Bronchial epithelial cell (primary cell): ENCODE results near the gene SEMA4A. TPM values are rescaled to one million over a fixed set of nuclear protein-coding genes. Genes with fewer than 3 reads are reported as not detected.

Experiments used
- DNase-seq: peaks from one replicate; pipeline ENCODE4 v3.0.0-alpha.2; 2010; ENCODE audit warnings: low read depth
- FAIRE-seq: peaks from 2 replicates; lab custom pipeline; 2011; peaks lifted over from hg19 to GRCh38; lab: Jason Lieb, UNC
- H3K27me3 ChIP-seq: 2 replicates; pipeline ENCODE4 v1.5.1; 2011; ENCODE audit warnings: low read length; ENCODE audit not compliant: control insufficient read depth, insufficient read depth
- H3K36me3 ChIP-seq: 2 replicates; pipeline ENCODE4 v1.5.1; 2011; ENCODE audit warnings: low read length; ENCODE audit not compliant: control insufficient read depth, insufficient read depth
- H3K4me3 ChIP-seq: 2 replicates; pipeline ENCODE4 v1.5.1; 2011; ENCODE audit warnings: mild to moderate bottlenecking, low read depth, low read length, control low read depth
- total RNA-seq: library from RNA; depleted of rRNA; stranded (reverse); fragments of >200 nt; gene quantifications from 2 replicates; pipeline ENCODE4 v1.2.1, GENCODE V29; 2014
- TF ChIP-seq, protein P1 (sequence below): IDR thresholded peaks from 2 replicates; pipeline ENCODE4 v1.5.1; 2011; ENCODE audit warnings: mild to moderate bottlenecking, moderate library complexity, low read length, control low read depth, inconsistent platforms; ENCODE audit not compliant: insufficient read depth, severe bottlenecking

Gene SEMA4A
- total RNA-seq, 1 donor from 2014 or later, result 1.8 TPM

DNA sequence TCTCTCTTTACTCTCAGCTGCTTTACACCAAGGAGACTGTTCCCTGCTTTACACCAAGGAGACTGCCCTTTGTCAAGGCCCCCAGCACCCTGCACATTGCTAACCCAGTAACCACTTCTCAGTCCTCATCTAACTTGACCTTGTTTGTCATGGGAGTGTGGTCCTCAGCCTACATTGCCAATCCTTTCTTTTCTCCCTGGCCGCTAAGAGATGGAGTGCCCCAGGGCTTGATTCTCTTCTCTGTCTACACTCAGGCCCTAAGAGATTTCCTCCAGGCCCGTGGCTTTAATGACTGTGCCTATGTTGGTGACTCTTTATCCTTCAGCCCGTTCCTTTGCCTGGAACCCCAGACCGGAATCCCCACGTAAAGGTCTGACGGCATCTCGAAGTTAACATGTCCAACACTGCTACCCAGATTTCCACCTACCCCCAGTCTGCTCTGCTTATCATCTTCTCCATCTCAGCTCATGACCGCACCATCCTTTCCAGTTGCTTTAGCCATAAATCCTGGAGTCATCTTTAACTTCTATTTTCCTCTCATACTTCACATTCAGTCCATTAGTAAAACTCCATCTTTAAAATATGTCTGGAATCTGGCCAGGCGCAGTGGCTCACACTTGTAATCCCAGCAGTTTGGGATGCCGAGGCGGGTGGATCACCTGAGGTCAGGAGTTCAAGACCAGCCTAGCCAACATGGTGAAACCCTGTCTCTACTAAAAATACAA is 9.5 kb upstream of the SEMA4A start:
- FAIRE-seq (no peak), DNase-seq (no peak)
- Histone ChIP-seq H3K27me3 (no peaks in the 10 kb centered on the region), H3K36me3 (peaks cover 5% of the 10 kb centered on the region), H3K4me3 (no peak overlapping the region)
- TF ChIP-seq, protein P1, sequence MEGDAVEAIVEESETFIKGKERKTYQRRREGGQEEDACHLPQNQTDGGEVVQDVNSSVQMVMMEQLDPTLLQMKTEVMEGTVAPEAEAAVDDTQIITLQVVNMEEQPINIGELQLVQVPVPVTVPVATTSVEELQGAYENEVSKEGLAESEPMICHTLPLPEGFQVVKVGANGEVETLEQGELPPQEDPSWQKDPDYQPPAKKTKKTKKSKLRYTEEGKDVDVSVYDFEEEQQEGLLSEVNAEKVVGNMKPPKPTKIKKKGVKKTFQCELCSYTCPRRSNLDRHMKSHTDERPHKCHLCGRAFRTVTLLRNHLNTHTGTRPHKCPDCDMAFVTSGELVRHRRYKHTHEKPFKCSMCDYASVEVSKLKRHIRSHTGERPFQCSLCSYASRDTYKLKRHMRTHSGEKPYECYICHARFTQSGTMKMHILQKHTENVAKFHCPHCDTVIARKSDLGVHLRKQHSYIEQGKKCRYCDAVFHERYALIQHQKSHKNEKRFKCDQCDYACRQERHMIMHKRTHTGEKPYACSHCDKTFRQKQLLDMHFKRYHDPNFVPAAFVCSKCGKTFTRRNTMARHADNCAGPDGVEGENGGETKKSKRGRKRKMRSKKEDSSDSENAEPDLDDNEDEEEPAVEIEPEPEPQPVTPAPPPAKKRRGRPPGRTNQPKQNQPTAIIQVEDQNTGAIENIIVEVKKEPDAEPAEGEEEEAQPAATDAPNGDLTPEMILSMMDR, result no peak

DNA sequence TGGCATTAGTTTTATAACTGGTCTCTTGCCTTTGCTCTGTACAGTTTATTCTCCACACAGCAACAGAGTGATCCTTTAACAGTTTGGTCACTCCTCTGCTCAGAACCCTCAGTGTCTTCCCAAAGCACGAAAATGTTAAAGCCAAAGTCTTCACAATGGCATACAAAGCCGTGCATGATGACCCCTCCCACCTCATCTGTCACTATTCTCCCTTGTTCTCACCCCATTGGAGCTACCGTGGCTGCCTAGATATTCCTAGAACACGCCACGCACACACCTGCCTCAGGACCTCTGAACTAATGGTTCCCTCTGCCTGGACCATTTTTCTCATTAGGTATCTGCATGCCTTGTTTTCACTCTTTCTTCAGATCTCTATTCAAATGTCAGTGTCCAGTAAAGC is 8.6 kb upstream of the SEMA4A start:
- DNase-seq (no peak), FAIRE-seq (no peak)
- TF ChIP-seq, protein P1, result no peak
- Histone ChIP-seq H3K36me3 (peaks cover 3% of the 10 kb centered on the region), H3K4me3 (no peak overlapping the region), H3K27me3 (no peaks in the 10 kb centered on the region)

DNA sequence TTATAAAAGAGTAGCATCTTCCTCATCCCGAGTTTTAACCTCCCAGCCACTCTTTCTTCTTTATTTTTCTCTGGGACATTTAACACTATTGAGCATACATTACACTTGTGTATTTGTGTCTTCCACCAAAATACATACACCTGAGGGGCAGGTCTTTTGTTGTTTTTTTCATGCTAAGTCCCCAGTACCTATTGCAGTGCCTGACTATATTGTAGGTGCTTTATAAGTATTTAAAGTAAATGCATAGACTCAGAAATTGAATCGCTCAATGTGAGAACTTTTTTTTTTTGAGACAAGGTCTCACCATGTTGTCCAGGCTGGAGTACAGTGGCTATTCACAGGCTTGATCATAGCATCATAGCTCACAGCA is 7.8 kb upstream of the SEMA4A start:
- FAIRE-seq (no peak), DNase-seq (no peak)
- TF ChIP-seq, protein P1, result no peak
- no peaks in the 10 kb centered on the region for H3K27me3 ChIP-seq
- H3K36me3 ChIP-seq, result no peaks in the 10 kb centered on the region
- H3K4me3 ChIP-seq, result no peak overlapping the region

DNA sequence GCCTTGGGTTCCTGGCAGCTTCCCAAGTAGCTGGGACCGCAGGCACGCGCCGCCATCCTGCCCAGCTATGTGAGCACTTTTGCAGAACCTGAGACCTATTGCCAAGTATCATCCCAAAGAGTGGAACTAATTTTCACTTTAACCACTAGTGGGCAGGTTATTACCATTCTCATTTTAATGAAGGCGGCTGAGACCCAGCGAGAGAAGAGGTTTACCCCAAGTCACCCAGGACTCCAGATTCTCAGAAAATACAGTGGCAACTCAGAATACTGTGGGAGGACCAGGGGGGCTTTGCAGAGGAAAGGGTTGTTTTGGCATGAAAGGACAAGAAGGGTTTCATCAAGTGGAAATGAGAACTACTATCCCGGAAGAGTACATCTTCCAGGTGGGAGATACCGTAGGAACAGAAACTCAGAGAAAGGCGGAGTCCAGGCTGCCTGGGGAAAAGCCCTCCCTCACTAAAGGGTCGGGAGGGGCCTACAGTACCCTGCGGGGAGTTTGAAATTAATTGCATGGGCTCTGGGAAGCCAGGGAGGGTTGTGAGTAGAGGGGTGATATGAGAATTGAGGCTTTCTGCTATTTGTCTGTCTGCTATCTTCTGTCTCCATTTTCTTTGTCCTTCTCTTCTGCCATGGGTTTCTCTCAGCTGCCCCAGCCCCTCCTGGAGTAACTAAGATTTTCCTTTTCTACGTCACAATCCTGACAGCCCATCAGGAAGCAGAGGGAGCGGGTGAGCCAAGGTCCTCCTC is 7.2 kb upstream of the SEMA4A start:
- TF ChIP-seq, protein P1, result peak; percentile 64
- H3K36me3 ChIP-seq, result no peaks in the 10 kb centered on the region
- no peaks in the 10 kb centered on the region for H3K27me3 ChIP-seq
- no peak overlapping the region for H3K4me3 ChIP-seq
- FAIRE-seq, result no peak
- peak; percentile 92 for DNase-seq

DNA sequence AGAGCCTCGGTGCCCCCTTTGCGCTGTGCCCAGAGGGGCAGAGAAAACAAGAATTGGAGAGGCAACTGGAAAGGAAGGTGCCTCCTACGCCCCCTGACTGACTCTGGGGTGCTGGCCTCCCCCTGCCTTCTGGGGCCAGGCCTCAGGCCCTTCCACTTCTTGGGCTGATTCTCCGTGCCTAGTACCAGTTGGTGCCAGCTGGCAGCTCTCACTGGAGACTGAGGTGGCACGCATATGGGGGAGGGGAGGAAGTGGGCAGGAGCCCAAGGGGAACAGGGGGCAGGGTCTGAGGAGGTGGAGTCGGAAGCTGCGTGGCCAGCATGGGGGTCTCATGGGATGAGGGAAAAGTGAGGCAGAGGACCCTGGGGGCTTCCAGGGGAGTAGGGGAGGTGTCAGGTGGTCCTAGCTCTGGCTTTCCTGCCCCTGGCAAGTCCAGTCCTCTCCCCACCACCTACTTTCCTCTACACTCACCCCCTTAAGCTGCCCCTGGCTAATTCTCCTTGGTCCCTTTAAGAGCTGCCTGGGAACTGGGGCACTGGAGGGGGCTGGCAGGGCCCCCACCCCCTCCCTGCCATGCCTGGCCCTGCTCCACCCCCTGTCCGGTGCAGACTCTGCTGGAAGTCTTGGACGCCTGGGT is 6.5 kb upstream of the SEMA4A start:
- no peak for FAIRE-seq
- no peak overlapping the region for H3K4me3 ChIP-seq
- no peak for DNase-seq
- TF ChIP-seq, protein P1, result no peak
- no peaks in the 10 kb centered on the region for H3K27me3 ChIP-seq
- no peaks in the 10 kb centered on the region for H3K36me3 ChIP-seq
